NAMALWA (cell line): ENCODE measurements around the gene CMTM7.
A peak's percentile ranks its signal among the peaks of the same experiment; 100 is the strongest.

Experiments
- DNase-seq: peaks from one replicate; pipeline ENCODE4 v3.0.0-alpha.2; 2015; ENCODE audit warnings: low spot score

Gene CMTM7

GRCh38 chr3:32492684-32493436 is 101.2 kb downstream of the CMTM7 start:
- DNase-seq, result no peak

- DNase-seq, result no peak
These were observed 102.1 kb downstream of the CMTM7 start for GRCh38 chr3:32493437-32494414.

- no peak for DNase-seq
These were observed 103.4 kb downstream of the CMTM7 start for GRCh38 chr3:32495085-32495484.

- DNase-seq, result no peak
These were observed 104.0 kb downstream of the CMTM7 start for GRCh38 chr3:32495609-32496008.

GRCh38 chr3:32498252-32498651 is 106.6 kb downstream of the CMTM7 start:
- DNase-seq, result peak; percentile 18

- DNase-seq, result no peak
These were observed 107.3 kb downstream of the CMTM7 start for GRCh38 chr3:32498992-32499391.

- no peak for DNase-seq
These were observed 107.9 kb downstream of the CMTM7 start for GRCh38 chr3:32499585-32499984.

- no peak for DNase-seq
These were observed 108.6 kb downstream of the CMTM7 start for GRCh38 chr3:32500231-32500630.

- peak; percentile 21 for DNase-seq
These were observed 109.5 kb downstream of the CMTM7 start for GRCh38 chr3:32500880-32501782.

- no peak for DNase-seq
These were observed 110.1 kb downstream of the CMTM7 start for GRCh38 chr3:32501783-32502117.

- DNase-seq, result peak; percentile 81
These were observed 110.7 kb downstream of the CMTM7 start, which contains the start of gene CMTM6 for GRCh38 chr3:32502118-32502945. Gene CMTM6 (minus strand): TSS chr3:32502852. CDS start chr3:32502745, 107 bp downstream.

GRCh38 chr3:32502946-32503286 is 111.3 kb downstream of the CMTM7 start:
- DNase-seq, result no peak
